GM21515 (cell line): Measurements from ENCODE around the gene OLIG1.

ENCODE experiments used
- ATAC-seq: cut with Tn5 transposase; IDR thresholded peaks from one replicate; pipeline ENCODE4 v1.9.1; 2021; ENCODE audit not compliant: unreplicated experiment

Gene OLIG1

GRCh38 chr21:33089395-33090119 is 19.6 kb downstream of the OLIG1 start:
- no peak for ATAC-seq

- no peak for ATAC-seq
Observed at GRCh38 chr21:33096426-33096825, 26.5 kb downstream of the OLIG1 start.

- no peak for ATAC-seq
Observed at GRCh38 chr21:33099131-33099530, 29.2 kb downstream of the OLIG1 start.

GRCh38 chr21:33101300-33101911 is 31.5 kb downstream of the OLIG1 start:
- ATAC-seq: no peak

GRCh38 chr21:33105088-33105487 is 35.1 kb downstream of the OLIG1 start:
- no peak for ATAC-seq

- ATAC-seq: no peak
Observed at GRCh38 chr21:33108228-33108627, 38.3 kb downstream of the OLIG1 start.

GRCh38 chr21:33109574-33110339 is 39.8 kb downstream of the OLIG1 start:
- no peak for ATAC-seq

- no peak for ATAC-seq
Observed at GRCh38 chr21:33110340-33110715, 40.4 kb downstream of the OLIG1 start.

- ATAC-seq: no peak
Observed at GRCh38 chr21:33111577-33111976, 41.6 kb downstream of the OLIG1 start.

- no peak for ATAC-seq
Observed at GRCh38 chr21:33112151-33112550, 42.2 kb downstream of the OLIG1 start.

- no peak for ATAC-seq
Observed at GRCh38 chr21:33112681-33113080, 42.7 kb downstream of the OLIG1 start.

- no peak for ATAC-seq
Observed at GRCh38 chr21:33113131-33113530, 43.2 kb downstream of the OLIG1 start.

- ATAC-seq: no peak
Observed at GRCh38 chr21:33114276-33114675, 44.3 kb downstream of the OLIG1 start.

GRCh38 chr21:33115631-33116510 is 45.9 kb downstream of the OLIG1 start:
- no peak for ATAC-seq

GRCh38 chr21:33116676-33117075 is 46.7 kb downstream of the OLIG1 start:
- no peak for ATAC-seq

GRCh38 chr21:33117101-33117888 is 47.4 kb downstream of the OLIG1 start:
- no peak for ATAC-seq
